Measurements from ENCODE around the gene LHFPL4.
"Not testable (repeated sequence)": the region's sequence is repeated elsewhere in the genome, so short reads cannot be mapped to it uniquely, and the experiment has no call there.

LHFPL4 gene

GRCh38 chr3:9563851-9564250, 10.2 kb upstream of the LHFPL4 start:
- no peak for TF ChIP-seq CTCF (IDR thresholded peaks at IDR 0.05; ENCODE audit: control insufficient read depth, extremely low read depth, insufficient read depth)
- no peak overlapping the region for H3K4me3 ChIP-seq (ENCODE audit: low read depth, low read length)
- DNase-seq (ENCODE audit: low read depth): no peak

- DNase-seq (ENCODE audit: low read depth); H3K4me3 ChIP-seq (ENCODE audit: low read depth, low read length): not testable (repeated sequence)
Measured at GRCh38 chr3:9560056-9560455, 6.4 kb upstream of the LHFPL4 start.

GRCh38 chr3:9553948-9554513, 409 bp upstream of the LHFPL4 start:
- TF ChIP-seq CTCF (IDR thresholded peaks at IDR 0.05; ENCODE audit: control insufficient read depth, extremely low read depth, insufficient read depth): no peak
- no peak overlapping the region for H3K4me3 ChIP-seq (ENCODE audit: low read depth, low read length)
- DNase-seq (ENCODE audit: low read depth): no peak

GRCh38 chr3:9552252-9552999, 1.2 kb downstream of the LHFPL4 start:
- DNase-seq (ENCODE audit: low read depth): peak; percentile 23
- no peak for TF ChIP-seq CTCF (IDR thresholded peaks at IDR 0.05; ENCODE audit: control insufficient read depth, extremely low read depth, insufficient read depth)
- no peak overlapping the region for H3K4me3 ChIP-seq (ENCODE audit: low read depth, low read length)

- no peak for DNase-seq (ENCODE audit: low read depth)
- H3K4me3 ChIP-seq (ENCODE audit: low read depth, low read length): no peak overlapping the region
- TF ChIP-seq CTCF (IDR thresholded peaks at IDR 0.05; ENCODE audit: control insufficient read depth, extremely low read depth, insufficient read depth): no peak
Measured at GRCh38 chr3:9550999-9551398, 2.6 kb downstream of the LHFPL4 start.

GRCh38 chr3:9549600-9549999, 4.0 kb downstream of the LHFPL4 start:
- TF ChIP-seq CTCF (IDR thresholded peaks at IDR 0.05; ENCODE audit: control insufficient read depth, extremely low read depth, insufficient read depth): no peak
- H3K4me3 ChIP-seq (ENCODE audit: low read depth, low read length): no peak overlapping the region
- no peak for DNase-seq (ENCODE audit: low read depth)

GRCh38 chr3:9548991-9549390, 4.6 kb downstream of the LHFPL4 start:
- DNase-seq (ENCODE audit: low read depth): no peak
- no peak for TF ChIP-seq CTCF (IDR thresholded peaks at IDR 0.05; ENCODE audit: control insufficient read depth, extremely low read depth, insufficient read depth)
- no peak overlapping the region for H3K4me3 ChIP-seq (ENCODE audit: low read depth, low read length)
